Ovary (tissue), 9 donors: ENCODE measurements around the gene KPTN. TPM values are rescaled to one million over a fixed set of nuclear protein-coding genes. Genes with fewer than 3 reads are reported as not detected.

Source experiments
- DNase-seq, 5 donors: peaks; one replicate each; pipeline ENCODE4 v3.0.0-alpha.2; 2019 to 2020
- H3K27ac ChIP-seq, 2 donors: fragments of 200-600 bp; one replicate each; pipeline versions ENCODE4 v1.5.1 to v1.8.0; 2019 to 2022
- H3K27me3 ChIP-seq: fragments of 200-600 bp; one replicate; pipeline ENCODE4 v1.8.0; 2022
- H3K36me3 ChIP-seq: fragments of 200-600 bp; sonication (generic); one replicate; pipeline ENCODE4 v1.5.1; 2019
- H3K4me1 ChIP-seq: one replicate; pipeline ENCODE4 v1.8.1; 2013; ENCODE audit warnings: mild to moderate bottlenecking, moderate library complexity; ENCODE audit not compliant: insufficient read depth
- H3K4me3 ChIP-seq: fragments of 200-600 bp; sonication (generic); one replicate; pipeline ENCODE4 v1.5.1; 2017
- H3K9me3 ChIP-seq, 2 donors: fragments of 200-600 bp in 1 of 2; sonication (generic) in 1 of 2; one replicate each; pipeline versions ENCODE4 v1.5.1 to v1.8.1; 2013 to 2019; ENCODE audit warnings: mild to moderate bottlenecking in 1 of 2, moderate library complexity in 1 of 2
- CTCF ChIP-seq, 3 donors: fragments of 450-650 bp in 2 of 3; fragments of 200-600 bp in 1 of 3; IDR thresholded peaks; one replicate each; pipeline versions ENCODE4 v1.5.1 to v1.8.0; 2016 to 2022; ENCODE audit warnings: antibody characterized with exemption in 3 of 3, mild to moderate bottlenecking in 1 of 3
- EP300 ChIP-seq: sonication (generic); formaldehyde crosslinking; IDR thresholded peaks from one replicate; pipeline ENCODE4 v1.6.1; 2017; ENCODE audit warnings: antibody characterized with exemption
- POLR2A ChIP-seq: fragments of 450-650 bp; IDR thresholded peaks from one replicate; pipeline ENCODE4 v1.6.1; 2017; ENCODE audit warnings: antibody characterized with exemption, mild to moderate bottlenecking, moderate library complexity
- WGBS, 3 donors: extraction: QIAGEN DNeasy Blood & Tissue Kit in 1 of 3; methylation state at CpG; one replicate each; pipeline versions ENCODE4 v1.1.5 to v1.1.7; 2013 to 2017; 5-methylcytosine and 5-hydroxymethylcytosine counted together
- intact Hi-C, 4 donors: fragments of 100-400 bp; cut with DNase I; formaldehyde crosslinking; loops; one replicate each; pipeline versions ENCODE4 v1.11.0 to v1.15.1; 2022 to 2023
- polyA plus RNA-seq, 2 donors: library from polyadenylated mRNA; stranded (reverse); fragments of 200-250 nt in 1 of 2; fragments of 350-450 nt in 1 of 2; fragmentation: Illumina TruSeq in 1 of 2; extraction: RNeasy Lipid Tissue Mini Kit (QIAGEN cat#74804) in 1 of 2; gene quantifications; one replicate each; pipeline ENCODE4 v1.2.3, GENCODE V29; 2013 to 2014
- total RNA-seq, 7 donors: library from RNA; depleted of rRNA in 2 of 7; stranded (reverse); fragments of >200 nt in 2 of 7; fragmentation: NEBNext Ultra II Directional in 3 of 7; extraction: Animal tissue kit (Norgen Biotek cat#: 25700) in 3 of 7; gene quantifications; one replicate each; pipeline versions ENCODE4 v1.1.0 to v1.2.4, GENCODE V29; 2016 to 2023
- donor health status: DM: no; HTN: no; CAD: no; lungs with moderate emphysema.
- donor health status: DM: no; HTN: no; CAD: no.
- donor health status: Bipolar disorder and iron deficiency.
- donor health status: DM: yes; HTN: yes; CAD: no.
- donor health status: DM: no; HTN: no; CAD: no.
- donor health status: DM: yes; HTN: yes; CAD: no.

The KPTN gene
- total and polyA plus RNA-seq, 9 donors = 2.8 to 5.5 (median 4.4) TPM

GRCh38 chr19:47445937-47446402 lies 38.0 kb downstream of the KPTN start:
- no peak overlapping the region for H3K4me3 ChIP-seq
- intact Hi-C loops = no loop called here
- peaks cover 4% of the 10 kb centered on the region for H3K4me1 ChIP-seq
- H3K27ac ChIP-seq = no peak overlapping the region
- peak in 3 of 5 donors; percentile 33 to 68 (median 53) for DNase-seq
- H3K9me3 ChIP-seq = peaks cover 0 to 4% of the 10 kb centered on the region in 2 donors
- no peaks in the 10 kb centered on the region for H3K27me3 ChIP-seq
- no peak for TF ChIP-seq POLR2A
- TF ChIP-seq EP300 = no peak
- TF ChIP-seq CTCF (IDR thresholded peaks at IDR 0.05) = no peak
- 0 to 2% (median 2%) methylated on average over 21 to 22 of the region's 22 CpGs for whole genome bisulfite sequencing, 3 donors
- H3K36me3 ChIP-seq = no peaks in the 10 kb centered on the region

GRCh38 chr19:47445527-47445926 lies 38.5 kb downstream of the KPTN start:
- Histone ChIP-seq H3K27ac (no peak overlapping the region), H3K4me1 (peaks cover 4% of the 10 kb centered on the region), H3K9me3 (peaks cover 0 to 4% of the 10 kb centered on the region in 2 donors), H3K36me3 (no peaks in the 10 kb centered on the region), H3K27me3 (no peaks in the 10 kb centered on the region), H3K4me3 (no peak overlapping the region)
- DNase-seq = no peak
- TF ChIP-seq EP300 = no peak
- intact Hi-C loops = no loop called here
- WGBS, 3 donors = 31 to 34% (median 33%) methylated on average over 4 of the region's 4 CpGs

- Histone ChIP-seq H3K4me1 (peaks cover 4% of the 10 kb centered on the region), H3K36me3 (no peaks in the 10 kb centered on the region), H3K9me3 (peaks cover 0 to 4% of the 10 kb centered on the region in 2 donors), H3K27ac (no peak overlapping the region), H3K27me3 (no peaks in the 10 kb centered on the region), H3K4me3 (no peak overlapping the region)
- DNase-seq = no peak
- TF ChIP-seq POLR2A (no peak), CTCF (IDR thresholded peaks at IDR 0.05) (no peak), EP300 (no peak)
- 23 to 30% (median 25%) methylated on average over 18 to 22 of the region's 22 CpGs for WGBS, 3 donors
- intact Hi-C loops = no loop called here
These were observed 39.6 kb downstream of the KPTN start for GRCh38 chr19:47444388-47444821.

- 52 to 69% (median 54%) methylated on average over 12 of the region's 12 CpGs for WGBS, 3 donors
- Histone ChIP-seq H3K4me1 (peaks cover 4% of the 10 kb centered on the region), H3K4me3 (no peak overlapping the region), H3K9me3 (peaks cover 0 to 4% of the 10 kb centered on the region in 2 donors), H3K27me3 (no peaks in the 10 kb centered on the region), H3K27ac (no peak overlapping the region), H3K36me3 (no peaks in the 10 kb centered on the region)
- intact Hi-C loops = no loop called here
- no peak for DNase-seq
- TF ChIP-seq POLR2A (no peak), CTCF (IDR thresholded peaks at IDR 0.05) (no peak), EP300 (no peak)
These were observed 40.7 kb downstream of the KPTN start for GRCh38 chr19:47443331-47443730.

GRCh38 chr19:47438793-47439220 lies 45.2 kb downstream of the KPTN start:
- TF ChIP-seq EP300 (no peak), CTCF (IDR thresholded peaks at IDR 0.05) (no peak)
- Histone ChIP-seq H3K27ac (no peak overlapping the region), H3K9me3 (no peaks in the 10 kb centered on the region), H3K27me3 (no peaks in the 10 kb centered on the region), H3K4me3 (no peak overlapping the region), H3K36me3 (no peaks in the 10 kb centered on the region), H3K4me1 (no peaks in the 10 kb centered on the region)
- no peak for DNase-seq
- intact Hi-C loops = loop anchor here (5.0 to 10.0 kb wide), 3 partner anchors 76 to 258 kb away; partner anchors contain the start of gene NAPA (in 2 of the 4)
- 28 to 48% (median 34%) methylated on average over 5 of the region's 5 CpGs for WGBS, 3 donors
